ENCODE results near the gene ZNF273. TPM values are rescaled to one million over a fixed set of nuclear protein-coding genes. Genes with fewer than 3 reads are reported as not detected.
"Not testable (repeated sequence)": the region's sequence is repeated elsewhere in the genome, so short reads cannot be mapped to it uniquely, and the experiment has no call there.

Gene ZNF273
- total and polyA plus RNA-seq, 4 donors = 3.0 to 15.7 (median 8.7) TPM

GRCh38 chr7:64888901-64889685 lies 14.0 kb upstream of the ZNF273 start:
- no peaks in the 10 kb centered on the region for H3K9me3 ChIP-seq (ENCODE audit: control insufficient read depth in 4 of 4, insufficient read depth in 3 of 4, low read length in 3 of 4)
- DNase-seq (peak; percentile 17 to 26 (median 24)), ATAC-seq (ENCODE audit: insufficient read depth, low FRiP score) (peak; percentile 51)
- 3 to 10% methylated on average over 54 to 60 of the region's 60 CpGs for WGBS, 2 donors
- H3K4me1 ChIP-seq (ENCODE audit: control insufficient read depth in 5 of 5, insufficient read depth in 5 of 5, low read length in 5 of 5) = peaks cover 0 to 17% (median 0%) of the 10 kb centered on the region in 5 donors
- H3K27ac ChIP-seq (ENCODE audit: low read depth in 1 of 2, low read length in 1 of 2) = no peak overlapping the region
- H3K27me3 ChIP-seq (ENCODE audit: control insufficient read depth in 3 of 3, insufficient read depth in 3 of 3, low read length in 2 of 3) = peaks cover 0 to 57% (median 37%) of the 10 kb centered on the region in 3 donors
- no peaks in the 10 kb centered on the region for H3K36me3 ChIP-seq (ENCODE audit: control insufficient read depth in 4 of 4, insufficient read depth in 4 of 4, low read length in 4 of 4)
- H3K4me3 ChIP-seq = peak overlapping the region; percentile 36
- TF ChIP-seq CTCF (IDR thresholded peaks at IDR 0.05; ENCODE audit: control extremely low read depth, extremely low read depth) = no peak
- no peak overlapping the region for H3K9ac ChIP-seq (ENCODE audit: insufficient read depth in 1 of 2, low read length in 2 of 2)

- Histone ChIP-seq H3K36me3 (ENCODE audit: control insufficient read depth in 4 of 4, insufficient read depth in 4 of 4, low read length in 4 of 4) (no peaks in the 10 kb centered on the region), H3K4me3 (no peak overlapping the region), H3K4me1 (ENCODE audit: control insufficient read depth in 5 of 5, insufficient read depth in 5 of 5, low read length in 5 of 5) (peaks cover 0 to 17% (median 0%) of the 10 kb centered on the region in 5 donors), H3K27ac (ENCODE audit: low read depth in 1 of 2, low read length in 1 of 2) (no peak overlapping the region), H3K9me3 (ENCODE audit: control insufficient read depth in 4 of 4, insufficient read depth in 3 of 4, low read length in 3 of 4) (no peaks in the 10 kb centered on the region), H3K27me3 (ENCODE audit: control insufficient read depth in 3 of 3, insufficient read depth in 3 of 3, low read length in 2 of 3) (peaks cover 0 to 55% (median 37%) of the 10 kb centered on the region in 3 donors), H3K9ac (ENCODE audit: insufficient read depth in 1 of 2, low read length in 2 of 2) (no peak overlapping the region)
- ATAC-seq (ENCODE audit: insufficient read depth, low FRiP score) (no peak), DNase-seq (no peak)
- 21 to 44% methylated on average over 18 of the region's 18 CpGs for WGBS, 2 donors
- no peak for TF ChIP-seq CTCF (IDR thresholded peaks at IDR 0.05; ENCODE audit: control extremely low read depth, extremely low read depth)
Observed at GRCh38 chr7:64889686-64890162, 13.3 kb upstream of the ZNF273 start.

GRCh38 chr7:64890273-64890672 lies 12.8 kb upstream of the ZNF273 start:
- H3K27ac ChIP-seq (ENCODE audit: low read depth in 1 of 2, low read length in 1 of 2); H3K36me3 ChIP-seq (ENCODE audit: control insufficient read depth in 4 of 4, insufficient read depth in 4 of 4, low read length in 4 of 4); H3K9ac ChIP-seq (ENCODE audit: insufficient read depth in 1 of 2, low read length in 2 of 2); H3K9me3 ChIP-seq (ENCODE audit: control insufficient read depth in 4 of 4, insufficient read depth in 3 of 4, low read length in 3 of 4); DNase-seq; H3K4me3 ChIP-seq; ATAC-seq (ENCODE audit: insufficient read depth, low FRiP score): not testable (repeated sequence)
- peaks cover 0 to 53% (median 37%) of the 10 kb centered on the region in 3 donors for H3K27me3 ChIP-seq (ENCODE audit: control insufficient read depth in 3 of 3, insufficient read depth in 3 of 3, low read length in 2 of 3)
- WGBS, 2 donors = 89 to 94% methylated on average over 3 of the region's 3 CpGs
- peaks cover 0 to 17% (median 0%) of the 10 kb centered on the region in 5 donors for H3K4me1 ChIP-seq (ENCODE audit: control insufficient read depth in 5 of 5, insufficient read depth in 5 of 5, low read length in 5 of 5)

- Histone ChIP-seq H3K9me3 (ENCODE audit: control insufficient read depth in 4 of 4, insufficient read depth in 3 of 4, low read length in 3 of 4) (no peaks in the 10 kb centered on the region), H3K4me1 (ENCODE audit: control insufficient read depth in 5 of 5, insufficient read depth in 5 of 5, low read length in 5 of 5) (peaks cover 0 to 17% (median 0%) of the 10 kb centered on the region in 5 donors), H3K4me3 (no peak overlapping the region), H3K27ac (ENCODE audit: low read depth in 1 of 2, low read length in 1 of 2) (no peak overlapping the region), H3K36me3 (ENCODE audit: control insufficient read depth in 4 of 4, insufficient read depth in 4 of 4, low read length in 4 of 4) (no peaks in the 10 kb centered on the region), H3K9ac (ENCODE audit: insufficient read depth in 1 of 2, low read length in 2 of 2) (no peak overlapping the region), H3K27me3 (ENCODE audit: control insufficient read depth in 3 of 3, insufficient read depth in 3 of 3, low read length in 2 of 3) (peaks cover 0 to 53% (median 37%) of the 10 kb centered on the region in 3 donors)
- no peak for TF ChIP-seq CTCF (IDR thresholded peaks at IDR 0.05; ENCODE audit: control extremely low read depth, extremely low read depth)
- DNase-seq = no peak
- ATAC-seq (ENCODE audit: insufficient read depth, low FRiP score) = no peak
- 67 to 82% methylated on average over 2 of the region's 2 CpGs for WGBS, 2 donors
Observed at GRCh38 chr7:64890761-64891362, 12.2 kb upstream of the ZNF273 start.

- not testable (repeated sequence) for H3K27ac ChIP-seq (ENCODE audit: low read depth in 1 of 2, low read length in 1 of 2); H3K4me3 ChIP-seq; H3K9me3 ChIP-seq (ENCODE audit: control insufficient read depth in 4 of 4, insufficient read depth in 3 of 4, low read length in 3 of 4); H3K9ac ChIP-seq (ENCODE audit: insufficient read depth in 1 of 2, low read length in 2 of 2); H3K36me3 ChIP-seq (ENCODE audit: control insufficient read depth in 4 of 4, insufficient read depth in 4 of 4, low read length in 4 of 4); ATAC-seq (ENCODE audit: insufficient read depth, low FRiP score); DNase-seq
- peaks cover 0 to 47% (median 34%) of the 10 kb centered on the region in 3 donors for H3K27me3 ChIP-seq (ENCODE audit: control insufficient read depth in 3 of 3, insufficient read depth in 3 of 3, low read length in 2 of 3)
- peaks cover 0 to 17% (median 0%) of the 10 kb centered on the region in 5 donors for H3K4me1 ChIP-seq (ENCODE audit: control insufficient read depth in 5 of 5, insufficient read depth in 5 of 5, low read length in 5 of 5)
- WGBS, 2 donors = 64 to 73% methylated on average over 1 of the region's 1 CpG
Observed at GRCh38 chr7:64891363-64892081, 11.6 kb upstream of the ZNF273 start.
